Peyer's patch (tissue), 4 donors: ENCODE data around the gene PRTG.

Experiments used
- POLR2A ChIP-seq, 2 donors: fragments of 450-650 bp; IDR thresholded peaks; one replicate each; pipeline ENCODE4 v1.5.1; 2017; ENCODE audit warnings: antibody characterized with exemption in 2 of 2, mild to moderate bottlenecking in 2 of 2, moderate library complexity in 2 of 2
- TF ChIP-seq, protein P1 (sequence below), 6 experiments: fragments of 450-650 bp in 4 of 6; fragments of 200-600 bp in 2 of 6; sonication (generic) in 1 of 6; IDR thresholded peaks; one replicate each; pipeline ENCODE4 v1.5.1; 2017 to 2019; ENCODE audit warnings: antibody characterized with exemption in 6 of 6, mild to moderate bottlenecking in 3 of 6, moderate library complexity in 1 of 6

DNA sequence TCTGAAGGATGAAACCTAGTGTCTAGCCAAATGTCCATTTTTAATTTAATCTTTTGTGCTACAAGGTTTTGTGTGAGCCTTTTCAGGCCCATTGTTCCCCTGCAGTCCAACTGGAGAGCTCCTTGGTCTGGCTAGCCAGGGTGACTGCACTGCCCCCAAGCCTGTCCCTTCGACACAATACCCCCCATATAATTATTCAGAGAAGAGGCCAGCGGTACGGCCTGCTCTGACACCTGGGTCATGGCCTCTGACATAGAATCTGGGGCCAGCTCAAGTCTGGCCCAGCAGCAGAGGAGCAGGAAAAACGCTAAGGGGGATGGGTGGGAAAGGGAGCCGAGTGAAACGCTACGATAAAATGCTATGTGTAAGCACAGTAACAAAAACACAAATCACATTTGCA, 90.6 kb downstream of the PRTG start:
- no peak for TF ChIP-seq POLR2A (IDR thresholded peaks at IDR 0.05)
- TF ChIP-seq, protein P1, sequence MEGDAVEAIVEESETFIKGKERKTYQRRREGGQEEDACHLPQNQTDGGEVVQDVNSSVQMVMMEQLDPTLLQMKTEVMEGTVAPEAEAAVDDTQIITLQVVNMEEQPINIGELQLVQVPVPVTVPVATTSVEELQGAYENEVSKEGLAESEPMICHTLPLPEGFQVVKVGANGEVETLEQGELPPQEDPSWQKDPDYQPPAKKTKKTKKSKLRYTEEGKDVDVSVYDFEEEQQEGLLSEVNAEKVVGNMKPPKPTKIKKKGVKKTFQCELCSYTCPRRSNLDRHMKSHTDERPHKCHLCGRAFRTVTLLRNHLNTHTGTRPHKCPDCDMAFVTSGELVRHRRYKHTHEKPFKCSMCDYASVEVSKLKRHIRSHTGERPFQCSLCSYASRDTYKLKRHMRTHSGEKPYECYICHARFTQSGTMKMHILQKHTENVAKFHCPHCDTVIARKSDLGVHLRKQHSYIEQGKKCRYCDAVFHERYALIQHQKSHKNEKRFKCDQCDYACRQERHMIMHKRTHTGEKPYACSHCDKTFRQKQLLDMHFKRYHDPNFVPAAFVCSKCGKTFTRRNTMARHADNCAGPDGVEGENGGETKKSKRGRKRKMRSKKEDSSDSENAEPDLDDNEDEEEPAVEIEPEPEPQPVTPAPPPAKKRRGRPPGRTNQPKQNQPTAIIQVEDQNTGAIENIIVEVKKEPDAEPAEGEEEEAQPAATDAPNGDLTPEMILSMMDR (IDR thresholded peaks at IDR 0.05): no peak
